Measurements from ENCODE around the gene NBAS.
"Not testable (repeated sequence)": the region's sequence is repeated elsewhere in the genome, so short reads cannot be mapped to it uniquely, and the experiment has no call there.

Gene NBAS

DNA sequence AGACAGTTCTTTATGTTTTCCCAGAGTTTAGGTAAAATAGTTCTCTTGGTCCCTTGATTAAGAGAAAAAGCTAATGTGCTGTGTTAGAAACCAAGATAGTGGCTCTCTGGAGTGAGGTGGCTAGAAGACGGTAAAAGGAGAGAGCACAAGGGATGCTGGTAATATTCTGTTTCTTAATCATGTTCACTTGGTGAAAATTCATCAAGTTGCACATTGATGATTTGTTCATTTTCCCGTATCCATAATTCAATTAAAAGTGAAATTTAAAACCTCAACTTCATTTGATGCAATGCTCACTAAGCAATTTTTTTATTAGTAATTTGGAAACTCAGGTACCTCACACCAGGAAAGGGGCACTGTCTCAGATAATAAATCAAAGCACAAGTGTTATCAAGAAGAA lies 113.8 kb downstream of the NBAS start:
- Histone ChIP-seq H3K9ac (ENCODE audit: low read length) (no peak overlapping the region), H3K79me2 (ENCODE audit: low read length) (no peaks in the 10 kb centered on the region), H2AFZ (ENCODE audit: low read depth, low read length) (no peak overlapping the region), H4K20me1 (ENCODE audit: insufficient read depth, low read length) (no peaks in the 10 kb centered on the region), H3K4me1 (ENCODE audit: low read length) (no peaks in the 10 kb centered on the region), H3K27me3 (ENCODE audit: low read depth, low read length) (no peaks in the 10 kb centered on the region), H3K4me3 (ENCODE audit: low read length) (no peak overlapping the region), H3K9me3 (ENCODE audit: insufficient read depth, low read length) (no peaks in the 10 kb centered on the region), H3K27ac (ENCODE audit: low read length) (no peak overlapping the region), H3K36me3 (replicated peaks; ENCODE audit: low read depth, low read length) (no peaks in the 10 kb centered on the region), H3K4me2 (ENCODE audit: low read length) (no peak overlapping the region)
- TF ChIP-seq, protein P1, sequence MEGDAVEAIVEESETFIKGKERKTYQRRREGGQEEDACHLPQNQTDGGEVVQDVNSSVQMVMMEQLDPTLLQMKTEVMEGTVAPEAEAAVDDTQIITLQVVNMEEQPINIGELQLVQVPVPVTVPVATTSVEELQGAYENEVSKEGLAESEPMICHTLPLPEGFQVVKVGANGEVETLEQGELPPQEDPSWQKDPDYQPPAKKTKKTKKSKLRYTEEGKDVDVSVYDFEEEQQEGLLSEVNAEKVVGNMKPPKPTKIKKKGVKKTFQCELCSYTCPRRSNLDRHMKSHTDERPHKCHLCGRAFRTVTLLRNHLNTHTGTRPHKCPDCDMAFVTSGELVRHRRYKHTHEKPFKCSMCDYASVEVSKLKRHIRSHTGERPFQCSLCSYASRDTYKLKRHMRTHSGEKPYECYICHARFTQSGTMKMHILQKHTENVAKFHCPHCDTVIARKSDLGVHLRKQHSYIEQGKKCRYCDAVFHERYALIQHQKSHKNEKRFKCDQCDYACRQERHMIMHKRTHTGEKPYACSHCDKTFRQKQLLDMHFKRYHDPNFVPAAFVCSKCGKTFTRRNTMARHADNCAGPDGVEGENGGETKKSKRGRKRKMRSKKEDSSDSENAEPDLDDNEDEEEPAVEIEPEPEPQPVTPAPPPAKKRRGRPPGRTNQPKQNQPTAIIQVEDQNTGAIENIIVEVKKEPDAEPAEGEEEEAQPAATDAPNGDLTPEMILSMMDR (IDR thresholded peaks at IDR 0.05; ENCODE audit: low read depth, low read length), result no peak
- no peak for TF ChIP-seq EZH2phosphoT487 (IDR thresholded peaks at IDR 0.05; ENCODE audit: low read depth)

DNA sequence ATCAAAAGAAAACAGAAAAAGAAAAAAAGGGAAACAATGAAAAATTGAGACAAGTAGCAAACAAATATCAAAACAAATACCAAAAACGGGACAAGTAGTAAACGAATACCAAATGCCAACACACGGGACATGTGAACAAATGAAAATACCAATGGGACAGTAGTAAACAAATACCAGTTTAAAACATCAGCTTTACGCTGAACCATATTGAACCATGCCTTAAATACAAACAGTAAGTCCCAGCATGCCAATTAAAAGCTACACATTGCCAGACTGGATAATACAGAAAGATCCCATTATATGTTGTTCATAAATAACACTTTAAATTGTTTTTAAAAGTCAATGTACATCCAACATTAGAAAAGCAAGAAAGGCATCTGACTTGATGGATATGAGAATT lies 114.2 kb downstream of the NBAS start:
- no peak overlapping the region for H2AFZ ChIP-seq (ENCODE audit: low read depth, low read length)
- H4K20me1 ChIP-seq (ENCODE audit: insufficient read depth, low read length), result no peaks in the 10 kb centered on the region
- H3K27me3 ChIP-seq (ENCODE audit: low read depth, low read length), result no peaks in the 10 kb centered on the region
- no peaks in the 10 kb centered on the region for H3K9me3 ChIP-seq (ENCODE audit: insufficient read depth, low read length)
- TF ChIP-seq, protein P1 (IDR thresholded peaks at IDR 0.05; ENCODE audit: low read depth, low read length), result no peak
- TF ChIP-seq EZH2phosphoT487 (IDR thresholded peaks at IDR 0.05; ENCODE audit: low read depth), result no peak
- no peaks in the 10 kb centered on the region for H3K36me3 ChIP-seq (replicated peaks; ENCODE audit: low read depth, low read length)
- H3K4me1 ChIP-seq (ENCODE audit: low read length), result no peaks in the 10 kb centered on the region
- no peak overlapping the region for H3K27ac ChIP-seq (ENCODE audit: low read length)
- H3K9ac ChIP-seq (ENCODE audit: low read length), result no peak overlapping the region
- no peaks in the 10 kb centered on the region for H3K79me2 ChIP-seq (ENCODE audit: low read length)
- H3K4me2 ChIP-seq (ENCODE audit: low read length), result no peak overlapping the region
- H3K4me3 ChIP-seq (ENCODE audit: low read length), result no peak overlapping the region

GRCh38 chr2:15445891-15446562 lies 115.1 kb downstream of the NBAS start:
- Histone ChIP-seq H3K27ac (ENCODE audit: low read length) (no peak overlapping the region), H2AFZ (ENCODE audit: low read depth, low read length) (no peak overlapping the region), H4K20me1 (ENCODE audit: insufficient read depth, low read length) (no peaks in the 10 kb centered on the region), H3K4me2 (ENCODE audit: low read length) (no peak overlapping the region), H3K36me3 (replicated peaks; ENCODE audit: low read depth, low read length) (no peaks in the 10 kb centered on the region), H3K4me1 (ENCODE audit: low read length) (no peaks in the 10 kb centered on the region), H3K27me3 (ENCODE audit: low read depth, low read length) (no peaks in the 10 kb centered on the region), H3K9ac (ENCODE audit: low read length) (no peak overlapping the region), H3K79me2 (ENCODE audit: low read length) (no peaks in the 10 kb centered on the region), H3K4me3 (ENCODE audit: low read length) (no peak overlapping the region), H3K9me3 (ENCODE audit: insufficient read depth, low read length) (no peaks in the 10 kb centered on the region)
- TF ChIP-seq EZH2phosphoT487 (IDR thresholded peaks at IDR 0.05; ENCODE audit: low read depth), result no peak
- TF ChIP-seq, protein P1 (IDR thresholded peaks at IDR 0.05; ENCODE audit: low read depth, low read length), result no peak

GRCh38 chr2:15439768-15440524 lies 121.2 kb downstream of the NBAS start:
- H3K4me3 ChIP-seq (ENCODE audit: low read length); H3K36me3 ChIP-seq (replicated peaks; ENCODE audit: low read depth, low read length); H3K79me2 ChIP-seq (ENCODE audit: low read length); H2AFZ ChIP-seq (ENCODE audit: low read depth, low read length); H3K4me2 ChIP-seq (ENCODE audit: low read length); H3K4me1 ChIP-seq (ENCODE audit: low read length); H3K9ac ChIP-seq (ENCODE audit: low read length); H4K20me1 ChIP-seq (ENCODE audit: insufficient read depth, low read length); H3K9me3 ChIP-seq (ENCODE audit: insufficient read depth, low read length); H3K27me3 ChIP-seq (ENCODE audit: low read depth, low read length); H3K27ac ChIP-seq (ENCODE audit: low read length): not testable (repeated sequence)

DNA sequence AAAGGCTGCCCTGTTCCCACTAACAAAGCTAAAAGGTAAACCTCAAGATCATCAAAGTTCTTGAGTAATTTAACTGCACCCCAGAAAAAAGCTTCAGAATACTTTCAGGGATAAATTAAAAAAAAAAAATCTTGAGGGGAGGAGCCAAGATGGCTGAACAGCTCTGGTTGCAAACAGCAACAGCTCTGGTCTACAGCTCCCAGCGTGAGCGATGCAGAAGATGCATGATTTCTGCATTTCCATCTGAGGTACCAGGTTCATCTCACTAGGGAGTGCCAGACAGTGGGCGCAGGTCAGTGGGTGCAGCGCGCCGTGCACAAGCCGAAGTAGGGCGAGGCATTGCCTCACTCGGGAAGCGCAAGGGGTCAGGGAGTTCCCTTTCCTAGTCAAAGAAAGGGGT lies 121.8 kb downstream of the NBAS start:
- H2AFZ ChIP-seq (ENCODE audit: low read depth, low read length); H4K20me1 ChIP-seq (ENCODE audit: insufficient read depth, low read length); H3K79me2 ChIP-seq (ENCODE audit: low read length); H3K4me1 ChIP-seq (ENCODE audit: low read length); H3K9ac ChIP-seq (ENCODE audit: low read length); H3K4me3 ChIP-seq (ENCODE audit: low read length); H3K36me3 ChIP-seq (replicated peaks; ENCODE audit: low read depth, low read length); H3K27me3 ChIP-seq (ENCODE audit: low read depth, low read length); H3K9me3 ChIP-seq (ENCODE audit: insufficient read depth, low read length); H3K27ac ChIP-seq (ENCODE audit: low read length); H3K4me2 ChIP-seq (ENCODE audit: low read length): not testable (repeated sequence)
